SK-N-MC (cell line): ENCODE results near the gene LONP2.

Experiments used
- EZH2 ChIP-seq: fragments of 200-600 bp; sonication (generic); IDR thresholded peaks from one replicate; pipeline ENCODE4 v1.6.1; 2017; ENCODE audit warnings: antibody characterized with exemption
- FOXP2 ChIP-seq: optimal IDR thresholded peaks from 2 replicates; pipeline ENCODE3; 2011; ENCODE audit warnings: mild to moderate bottlenecking, moderate library complexity; ENCODE audit not compliant: insufficient read depth; ENCODE audit errors: extremely low read length, control extremely low read depth
- POLR2AphosphoS5 ChIP-seq: IDR thresholded peaks from 2 replicates; pipeline ENCODE4 v1.6.1; 2012; ENCODE audit warnings: mild to moderate bottlenecking, low read depth, low read length, borderline replicate concordance

GRCh38 chr16:48330189-48330840, 86.2 kb downstream of the LONP2 start:
- TF ChIP-seq POLR2AphosphoS5 = no peak
- no peak for TF ChIP-seq EZH2
- TF ChIP-seq FOXP2 = no peak
